ENCODE data around the gene SYT7. TPM values are rescaled to one million over a fixed set of nuclear protein-coding genes. Genes with fewer than 3 reads are reported as not detected.

Gene SYT7
- total and polyA plus RNA-seq, 2 experiments from 2014 or later = 0.40 to 1.9 TPM

- no peak for TF ChIP-seq EZH2 (IDR thresholded peaks at IDR 0.05; ENCODE audit: insufficient read depth, poor library complexity, severe bottlenecking)
- TF ChIP-seq EZH2phosphoT487 (IDR thresholded peaks at IDR 0.05; ENCODE audit: insufficient read depth, low read depth) = no peak
- no peaks in the 10 kb centered on the region for H4K20me1 ChIP-seq (ENCODE audit: insufficient read depth)
- H3K4me2 ChIP-seq (ENCODE audit: unreplicated experiment) = no peak overlapping the region
- no peak overlapping the region for H3K9ac ChIP-seq
- no peak overlapping the region for H3K27ac ChIP-seq
- no peaks in the 10 kb centered on the region for H3F3A ChIP-seq (ENCODE audit: insufficient read depth)
- no peaks in the 10 kb centered on the region for H3K79me2 ChIP-seq (ENCODE audit: insufficient read depth)
- H3K9me3 ChIP-seq (ENCODE audit: low read depth) = no peaks in the 10 kb centered on the region
- H2AFZ ChIP-seq = no peak overlapping the region
- H3K4me1 ChIP-seq (ENCODE audit: insufficient read depth) = peaks cover 8% of the 10 kb centered on the region
- no peaks in the 10 kb centered on the region for H3K9me2 ChIP-seq (ENCODE audit: insufficient read depth)
- WGBS, 2 experiments (ENCODE audit: low coverage in 1 of 2, low lambda C conversion rate in 2 of 2, missing lambda C conversion rate in 2 of 2) = 90 to 94% methylated on average over 5 of the region's 5 CpGs
- no peak for DNase-seq
- no peaks in the 10 kb centered on the region for H3K27me3 ChIP-seq (replicated peaks; ENCODE audit: insufficient read depth)
- H3K4me3 ChIP-seq = no peak overlapping the region
- no peaks in the 10 kb centered on the region for H3K36me3 ChIP-seq (ENCODE audit: low read depth)
- in situ Hi-C loops (cut with MboI) = no loop called here
These were observed 14.0 kb upstream of the SYT7 start for GRCh38 chr11:61594907-61595257.

DNA sequence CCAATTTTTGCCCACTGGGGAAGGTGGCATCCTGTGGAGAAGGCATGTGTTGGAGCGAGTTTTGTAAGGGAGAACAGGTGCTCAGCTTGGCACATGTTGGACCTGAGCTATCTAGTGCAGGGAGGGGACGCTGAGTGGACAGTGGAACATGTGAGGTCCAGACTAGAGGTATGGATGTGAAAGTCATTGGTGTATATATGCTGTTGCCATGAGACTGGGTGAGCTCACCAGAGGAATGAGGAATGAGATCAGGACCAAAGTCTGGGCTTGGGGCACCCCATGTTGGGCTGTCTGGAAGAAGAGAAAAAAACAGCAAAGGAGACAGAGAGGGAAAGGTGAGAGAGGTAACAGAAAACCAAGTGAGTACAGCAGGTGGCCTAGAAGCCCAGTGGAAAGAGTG, 12.3 kb upstream of the SYT7 start:
- H3K36me3 ChIP-seq (ENCODE audit: low read depth) = no peaks in the 10 kb centered on the region
- no peak overlapping the region for H3K4me2 ChIP-seq (ENCODE audit: unreplicated experiment)
- peak; percentile 39 for DNase-seq
- H3K4me1 ChIP-seq (ENCODE audit: insufficient read depth) = no peaks in the 10 kb centered on the region
- H3K4me3 ChIP-seq = no peak overlapping the region
- WGBS, 2 experiments (ENCODE audit: low coverage in 1 of 2, low lambda C conversion rate in 2 of 2, missing lambda C conversion rate in 2 of 2) = 59 to 65% methylated on average over 2 of the region's 2 CpGs
- no peak overlapping the region for H3K27ac ChIP-seq
- no peaks in the 10 kb centered on the region for H3F3A ChIP-seq (ENCODE audit: insufficient read depth)
- no peaks in the 10 kb centered on the region for H3K79me2 ChIP-seq (ENCODE audit: insufficient read depth)
- H2AFZ ChIP-seq = no peak overlapping the region
- no peaks in the 10 kb centered on the region for H3K9me3 ChIP-seq (ENCODE audit: low read depth)
- H3K27me3 ChIP-seq (replicated peaks; ENCODE audit: insufficient read depth) = no peaks in the 10 kb centered on the region
- H3K9ac ChIP-seq = no peak overlapping the region
- in situ Hi-C loops (cut with MboI) = no loop called here
- no peaks in the 10 kb centered on the region for H3K9me2 ChIP-seq (ENCODE audit: insufficient read depth)
- H4K20me1 ChIP-seq (ENCODE audit: insufficient read depth) = no peaks in the 10 kb centered on the region
- TF ChIP-seq EZH2 (IDR thresholded peaks at IDR 0.05; ENCODE audit: insufficient read depth, poor library complexity, severe bottlenecking) (no peak), EZH2phosphoT487 (IDR thresholded peaks at IDR 0.05; ENCODE audit: insufficient read depth, low read depth) (no peak)

GRCh38 chr11:61592176-61592575, 11.3 kb upstream of the SYT7 start:
- Histone ChIP-seq H3K27ac (no peak overlapping the region), H3K36me3 (ENCODE audit: low read depth) (no peaks in the 10 kb centered on the region), H3K4me3 (no peak overlapping the region), H4K20me1 (ENCODE audit: insufficient read depth) (no peaks in the 10 kb centered on the region), H3F3A (ENCODE audit: insufficient read depth) (no peaks in the 10 kb centered on the region), H3K9ac (no peak overlapping the region), H3K4me1 (ENCODE audit: insufficient read depth) (0 out of 2 replicates have a peak, but pooled peaks cover 2% of the 10 kb centered on the region), H3K79me2 (ENCODE audit: insufficient read depth) (no peaks in the 10 kb centered on the region), H3K27me3 (replicated peaks; ENCODE audit: insufficient read depth) (no peaks in the 10 kb centered on the region), H3K9me2 (ENCODE audit: insufficient read depth) (no peaks in the 10 kb centered on the region), H3K9me3 (ENCODE audit: low read depth) (no peaks in the 10 kb centered on the region), H3K4me2 (ENCODE audit: unreplicated experiment) (no peak overlapping the region), H2AFZ (no peak overlapping the region)
- no peak for DNase-seq
- in situ Hi-C loops (cut with MboI) = no loop called here
- TF ChIP-seq EZH2 (IDR thresholded peaks at IDR 0.05; ENCODE audit: insufficient read depth, poor library complexity, severe bottlenecking) (no peak), EZH2phosphoT487 (IDR thresholded peaks at IDR 0.05; ENCODE audit: insufficient read depth, low read depth) (no peak)
- 66 to 70% methylated on average over 7 of the region's 7 CpGs for WGBS, 2 experiments (ENCODE audit: low coverage in 1 of 2, low lambda C conversion rate in 2 of 2, missing lambda C conversion rate in 2 of 2)

GRCh38 chr11:61589961-61590360, 9.1 kb upstream of the SYT7 start:
- no peaks in the 10 kb centered on the region for H3F3A ChIP-seq (ENCODE audit: insufficient read depth)
- no peak overlapping the region for H2AFZ ChIP-seq
- no peaks in the 10 kb centered on the region for H3K36me3 ChIP-seq (ENCODE audit: low read depth)
- no peak overlapping the region for H3K27ac ChIP-seq
- no peaks in the 10 kb centered on the region for H4K20me1 ChIP-seq (ENCODE audit: insufficient read depth)
- H3K9ac ChIP-seq = no peak overlapping the region
- H3K27me3 ChIP-seq (replicated peaks; ENCODE audit: insufficient read depth) = no peaks in the 10 kb centered on the region
- H3K4me3 ChIP-seq = no peak overlapping the region
- 87 to 92% methylated on average over 5 of the region's 5 CpGs for WGBS, 2 experiments (ENCODE audit: low coverage in 1 of 2, low lambda C conversion rate in 2 of 2, missing lambda C conversion rate in 2 of 2)
- 0 out of 2 replicates have a peak, but pooled peaks cover 4% of the 10 kb centered on the region for H3K4me1 ChIP-seq (ENCODE audit: insufficient read depth)
- in situ Hi-C loops (cut with MboI) = no loop called here
- DNase-seq = no peak
- H3K9me3 ChIP-seq (ENCODE audit: low read depth) = no peaks in the 10 kb centered on the region
- no peaks in the 10 kb centered on the region for H3K9me2 ChIP-seq (ENCODE audit: insufficient read depth)
- TF ChIP-seq EZH2 (IDR thresholded peaks at IDR 0.05; ENCODE audit: insufficient read depth, poor library complexity, severe bottlenecking) = no peak
- no peak for TF ChIP-seq EZH2phosphoT487 (IDR thresholded peaks at IDR 0.05; ENCODE audit: insufficient read depth, low read depth)
- no peaks in the 10 kb centered on the region for H3K79me2 ChIP-seq (ENCODE audit: insufficient read depth)
- no peak overlapping the region for H3K4me2 ChIP-seq (ENCODE audit: unreplicated experiment)

- in situ Hi-C loops (cut with MboI) = no loop called here
- Histone ChIP-seq H3K9me3 (ENCODE audit: low read depth) (no peaks in the 10 kb centered on the region), H3K79me2 (ENCODE audit: insufficient read depth) (no peaks in the 10 kb centered on the region), H3K4me3 (peak overlapping the region; percentile 67; the same call in 1 of the 2 replicates), H3K9me2 (ENCODE audit: insufficient read depth) (no peaks in the 10 kb centered on the region), H3K9ac (no peak overlapping the region), H4K20me1 (ENCODE audit: insufficient read depth) (no peaks in the 10 kb centered on the region), H3F3A (ENCODE audit: insufficient read depth) (no peaks in the 10 kb centered on the region), H3K4me2 (ENCODE audit: unreplicated experiment) (peak overlapping the region; percentile 73), H3K27me3 (replicated peaks; ENCODE audit: insufficient read depth) (no peaks in the 10 kb centered on the region), H3K4me1 (ENCODE audit: insufficient read depth) (0 out of 2 replicates have a peak, but pooled peaks cover 4% of the 10 kb centered on the region), H3K27ac (no peak overlapping the region), H3K36me3 (ENCODE audit: low read depth) (no peaks in the 10 kb centered on the region), H2AFZ (peak overlapping the region; percentile 78)
- WGBS, 2 experiments (ENCODE audit: low coverage in 1 of 2, low lambda C conversion rate in 2 of 2, missing lambda C conversion rate in 2 of 2) = 42 to 59% methylated on average over 9 to 10 of the region's 10 CpGs
- TF ChIP-seq EZH2phosphoT487 (IDR thresholded peaks at IDR 0.05; ENCODE audit: insufficient read depth, low read depth) (no peak), EZH2 (IDR thresholded peaks at IDR 0.05; ENCODE audit: insufficient read depth, poor library complexity, severe bottlenecking) (no peak)
- DNase-seq = peak; percentile 64
These were observed 7.9 kb upstream of the SYT7 start for GRCh38 chr11:61588728-61589191.
